Activated naive CD8-positive, alpha-beta T cell treated with anti-CD3 and anti-CD28 coated beads for 36 hours (primary cell): ENCODE data around the gene TCF19. TPM values are rescaled to one million over a fixed set of nuclear protein-coding genes. Genes with fewer than 3 reads are reported as not detected.
A peak's percentile ranks its signal among the peaks of the same experiment; 100 is the strongest.
"Not testable (repeated sequence)": the region's sequence is repeated elsewhere in the genome, so short reads cannot be mapped to it uniquely, and the experiment has no call there.

ENCODE experiments used
- DNase-seq: peaks from one replicate; pipeline ENCODE4 v3.0.0; 2021
- H3K27ac Mint-ChIP-seq: one replicate; pipeline ENCODE4 v1.8.0; 2022; ENCODE audit warnings: mild to moderate bottlenecking, moderate library complexity, mixed read lengths
- H3K27me3 Mint-ChIP-seq: one replicate; pipeline ENCODE4 v1.8.0; 2022; ENCODE audit warnings: mild to moderate bottlenecking, mixed read lengths
- H3K36me3 Mint-ChIP-seq: one replicate; pipeline ENCODE4 v1.8.0; 2021; ENCODE audit warnings: mild to moderate bottlenecking, mixed read lengths
- H3K4me1 Mint-ChIP-seq: one replicate; pipeline ENCODE4 v1.8.0; 2021; ENCODE audit warnings: mixed read lengths
- H3K4me3 Mint-ChIP-seq: one replicate; pipeline ENCODE4 v1.8.0; 2022; ENCODE audit warnings: mild to moderate bottlenecking, moderate library complexity, mixed read lengths
- H3K9me3 Mint-ChIP-seq: one replicate; pipeline ENCODE4 v1.8.0; 2022; ENCODE audit warnings: mixed read lengths
- total RNA-seq, 2 experiments: library from RNA; stranded (reverse); gene quantifications; one replicate each; pipeline ENCODE4 v1.2.3, GENCODE V29; 2021

The TCF19 gene
- total RNA-seq, 2 experiments from 2014 or later: 86.1 to 89.8 TPM

GRCh38 chr6:31178143-31179041, 20.0 kb downstream of the TCF19 start:
- no peak for DNase-seq
- Mint-ChIP-seq H3K9me3 (no peaks in the 10 kb centered on the region), H3K4me3 (no peak overlapping the region), H3K27ac (peak overlapping the region; percentile 27), H3K4me1 (peaks cover 5% of the 10 kb centered on the region), H3K27me3 (no peaks in the 10 kb centered on the region), H3K36me3 (no peaks in the 10 kb centered on the region)

- Mint-ChIP-seq H3K27ac (peak overlapping the region; percentile 27), H3K4me3 (no peak overlapping the region), H3K27me3 (no peaks in the 10 kb centered on the region), H3K9me3 (no peaks in the 10 kb centered on the region), H3K36me3 (no peaks in the 10 kb centered on the region), H3K4me1 (peaks cover 5% of the 10 kb centered on the region)
- DNase-seq: no peak
These were observed 20.6 kb downstream of the TCF19 start for GRCh38 chr6:31179042-31179386.

- Mint-ChIP-seq H3K27me3 (no peaks in the 10 kb centered on the region), H3K36me3 (no peaks in the 10 kb centered on the region), H3K27ac (no peak overlapping the region), H3K9me3 (no peaks in the 10 kb centered on the region), H3K4me1 (peaks cover 5% of the 10 kb centered on the region), H3K4me3 (peak overlapping the region; percentile 81)
- no peak for DNase-seq
These were observed 21.5 kb downstream of the TCF19 start for GRCh38 chr6:31179896-31180295.

DNA sequence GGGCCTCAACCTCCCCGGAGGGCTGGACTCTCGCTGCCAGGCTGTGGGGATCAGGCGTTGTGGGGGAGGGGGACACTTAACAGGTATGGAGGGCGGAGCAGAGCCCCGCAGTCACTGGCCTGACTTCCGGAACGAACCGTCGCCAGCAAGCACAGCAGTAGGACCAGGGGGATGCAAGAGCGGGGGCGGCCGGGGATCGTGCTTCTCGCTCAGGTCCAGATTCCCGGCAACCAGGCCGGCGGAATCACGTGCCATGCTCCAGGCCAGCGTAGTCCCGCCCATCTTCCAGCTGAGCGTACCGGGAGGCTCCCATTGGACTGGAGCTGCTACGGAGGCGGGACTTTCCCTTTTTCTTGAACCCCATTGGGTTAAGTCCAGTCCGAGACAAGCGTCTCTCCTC, 22.1 kb downstream of the TCF19 start:
- H3K27me3 Mint-ChIP-seq: no peaks in the 10 kb centered on the region
- peak overlapping the region; percentile 81 for H3K4me3 Mint-ChIP-seq
- DNase-seq: peak; percentile 68
- no peaks in the 10 kb centered on the region for H3K9me3 Mint-ChIP-seq
- H3K36me3 Mint-ChIP-seq: no peaks in the 10 kb centered on the region
- H3K27ac Mint-ChIP-seq: peak overlapping the region; percentile 61
- peaks cover 5% of the 10 kb centered on the region for H3K4me1 Mint-ChIP-seq

GRCh38 chr6:31183287-31183686, 24.9 kb downstream of the TCF19 start:
- not testable (repeated sequence) for H3K4me1 Mint-ChIP-seq, H3K36me3 Mint-ChIP-seq, DNase-seq, H3K4me3 Mint-ChIP-seq, H3K27me3 Mint-ChIP-seq, H3K27ac Mint-ChIP-seq, H3K9me3 Mint-ChIP-seq

GRCh38 chr6:31183859-31184258, 25.5 kb downstream of the TCF19 start:
- not testable (repeated sequence) for H3K4me3 Mint-ChIP-seq, H3K4me1 Mint-ChIP-seq, H3K36me3 Mint-ChIP-seq, H3K27me3 Mint-ChIP-seq, H3K27ac Mint-ChIP-seq, H3K9me3 Mint-ChIP-seq, DNase-seq

DNA sequence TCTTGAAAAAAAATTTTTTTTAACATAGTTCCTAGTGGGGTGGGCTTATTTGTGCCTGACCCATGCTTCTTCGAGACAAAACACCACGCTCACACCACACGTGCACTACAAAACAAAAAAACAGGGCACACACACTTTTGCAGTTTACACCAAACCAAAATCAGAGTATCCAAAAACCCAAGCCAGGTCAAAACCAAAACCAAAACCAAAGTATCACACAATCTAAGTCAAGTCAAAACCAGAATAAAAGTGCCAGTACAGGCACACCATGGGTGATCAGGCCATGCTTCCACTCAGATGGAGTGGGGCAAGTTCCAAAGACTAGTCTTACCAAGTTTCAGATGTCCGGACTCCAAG, 27.3 kb downstream of the TCF19 start:
- H3K4me1 Mint-ChIP-seq, H3K4me3 Mint-ChIP-seq, DNase-seq, H3K9me3 Mint-ChIP-seq, H3K27me3 Mint-ChIP-seq, H3K36me3 Mint-ChIP-seq, H3K27ac Mint-ChIP-seq: not testable (repeated sequence)

GRCh38 chr6:31186052-31186734, 27.8 kb downstream of the TCF19 start:
- Mint-ChIP-seq H3K36me3 (no peaks in the 10 kb centered on the region), H3K4me3 (no peak overlapping the region), H3K9me3 (no peaks in the 10 kb centered on the region), H3K27ac (no peak overlapping the region), H3K4me1 (peaks cover 2% of the 10 kb centered on the region), H3K27me3 (no peaks in the 10 kb centered on the region)
- no peak for DNase-seq

- Mint-ChIP-seq H3K9me3 (no peaks in the 10 kb centered on the region), H3K4me3 (no peak overlapping the region), H3K36me3 (no peaks in the 10 kb centered on the region), H3K27ac (no peak overlapping the region), H3K27me3 (no peaks in the 10 kb centered on the region), H3K4me1 (peaks cover 4% of the 10 kb centered on the region)
- DNase-seq: no peak
These were observed 29.4 kb downstream of the TCF19 start for GRCh38 chr6:31187780-31188194.

- not testable (repeated sequence) for H3K36me3 Mint-ChIP-seq, H3K27me3 Mint-ChIP-seq, H3K9me3 Mint-ChIP-seq, DNase-seq, H3K4me3 Mint-ChIP-seq, H3K27ac Mint-ChIP-seq, H3K4me1 Mint-ChIP-seq
These were observed 30.8 kb downstream of the TCF19 start for GRCh38 chr6:31189223-31189622.

GRCh38 chr6:31190488-31190887, 32.1 kb downstream of the TCF19 start:
- H3K4me3 Mint-ChIP-seq: no peak overlapping the region

DNA sequence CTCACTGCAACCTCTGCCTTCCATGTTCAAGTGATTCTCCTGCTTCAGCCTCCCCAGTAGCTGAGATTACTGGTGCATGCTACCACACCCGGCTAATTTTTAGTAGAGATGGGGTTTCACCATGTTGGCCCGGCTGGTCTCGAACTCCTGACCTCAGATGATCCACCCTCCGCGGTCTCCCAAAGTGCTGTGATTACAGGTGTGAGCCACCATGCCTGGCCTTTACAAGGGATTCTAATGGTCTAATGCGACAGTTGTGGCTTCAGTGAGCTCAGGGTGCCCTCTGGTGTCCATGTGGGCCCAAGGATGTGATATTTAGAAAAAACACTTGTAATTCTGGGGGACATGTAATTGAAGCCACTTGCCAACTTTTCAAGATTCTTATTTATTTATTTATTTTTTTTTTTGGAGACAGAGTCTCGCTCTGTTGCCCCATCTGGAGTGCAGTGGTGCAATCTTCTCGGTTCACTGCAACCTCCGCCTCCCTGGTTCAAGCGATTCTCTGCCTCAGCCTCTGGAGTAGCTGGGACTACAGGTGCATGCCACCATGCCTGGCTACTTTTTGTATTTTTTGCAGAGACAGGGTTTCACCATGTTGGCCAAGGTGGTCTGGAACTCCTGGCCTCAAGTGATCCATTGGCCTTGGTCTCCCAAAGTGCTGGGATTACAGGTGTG, 34.2 kb downstream of the TCF19 start:
- not testable (repeated sequence) for H3K27me3 Mint-ChIP-seq, H3K27ac Mint-ChIP-seq, H3K9me3 Mint-ChIP-seq, H3K4me3 Mint-ChIP-seq
- DNase-seq: peak; percentile 62
- Mint-ChIP-seq H3K4me1 (peaks cover 19% of the 10 kb centered on the region), H3K36me3 (peaks cover 11% of the 10 kb centered on the region)

More at GRCh38 chr6:31190488-31190887, 32.1 kb downstream of the TCF19 start:
- H3K27ac Mint-ChIP-seq: no peak overlapping the region
- H3K27me3 Mint-ChIP-seq: no peaks in the 10 kb centered on the region
- H3K36me3 Mint-ChIP-seq: no peaks in the 10 kb centered on the region
- peaks cover 10% of the 10 kb centered on the region for H3K4me1 Mint-ChIP-seq
- no peaks in the 10 kb centered on the region for H3K9me3 Mint-ChIP-seq
- DNase-seq: no peak

DNA sequence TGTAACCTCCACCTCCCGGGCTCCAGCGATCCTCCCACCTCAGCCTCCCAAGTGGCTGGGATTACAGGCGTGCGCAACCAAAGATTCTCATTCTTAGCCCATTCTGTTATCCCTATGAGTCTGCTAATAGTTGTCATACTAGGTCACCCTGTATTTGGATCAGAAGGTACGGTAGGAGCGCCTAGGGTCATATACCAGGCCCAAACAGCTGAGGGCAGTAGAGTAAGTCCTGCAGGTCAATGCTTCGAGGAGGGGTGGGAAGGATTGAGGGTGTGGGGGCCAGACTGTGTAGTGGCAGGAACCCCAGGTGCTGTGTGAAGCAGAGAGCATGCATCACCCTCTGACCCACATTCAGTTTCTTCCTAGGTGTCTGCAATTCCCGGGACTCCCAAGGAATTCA, 34.8 kb downstream of the TCF19 start:
- no peak for DNase-seq
- H3K4me3 Mint-ChIP-seq: no peak overlapping the region
- H3K27ac Mint-ChIP-seq: no peak overlapping the region
- peaks cover 19% of the 10 kb centered on the region for H3K4me1 Mint-ChIP-seq
- peaks cover 12% of the 10 kb centered on the region for H3K36me3 Mint-ChIP-seq
- no peaks in the 10 kb centered on the region for H3K27me3 Mint-ChIP-seq
- H3K9me3 Mint-ChIP-seq: peaks cover 2% of the 10 kb centered on the region

- Mint-ChIP-seq H3K27ac (peak overlapping the region; percentile 20), H3K4me3 (no peak overlapping the region), H3K27me3 (no peaks in the 10 kb centered on the region), H3K4me1 (peaks cover 22% of the 10 kb centered on the region), H3K36me3 (peaks cover 19% of the 10 kb centered on the region), H3K9me3 (peaks cover 4% of the 10 kb centered on the region)
- no peak for DNase-seq
These were observed 35.9 kb downstream of the TCF19 start for GRCh38 chr6:31194061-31194834.
